Kidney glomerular epithelial cell (primary cell): ENCODE data around the gene LCMT2.

Experiments
- DNase-seq: peaks from one replicate; lab custom pipeline; 2025; lab: John Stamatoyannopoulos, UW

The LCMT2 gene

DNA sequence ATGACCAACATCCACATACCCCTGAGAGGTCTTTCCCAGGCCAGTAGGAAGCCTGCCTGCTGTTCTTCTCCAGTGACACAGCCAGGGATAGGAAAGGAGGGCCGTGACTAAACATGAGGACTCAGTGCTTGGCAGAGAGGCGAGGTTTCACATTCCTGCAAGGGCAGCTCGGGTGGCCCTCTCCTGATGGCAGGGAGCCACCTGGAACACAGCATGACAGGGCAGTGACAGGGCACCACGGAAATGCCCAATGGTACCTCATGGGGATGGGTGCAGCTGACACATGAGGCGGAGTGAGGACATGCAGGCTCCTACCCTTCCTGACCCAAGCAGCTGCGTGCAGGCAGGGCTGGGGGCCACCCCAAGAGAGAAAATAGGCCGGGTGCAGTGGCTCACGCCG is 56.2 kb downstream of the LCMT2 start:
- DNase-seq, result no peak
